Lung (tissue), 12 donors: ENCODE measurements around the gene OR52K2. TPM values are rescaled to one million over a fixed set of nuclear protein-coding genes. Genes with fewer than 3 reads are reported as not detected.

Experiments used
- ATAC-seq: fragments of 200-7000 bp; cut with Tn5 transposase; one replicate; pipeline ENCODE4 v1.9.1; 2020; ENCODE audit warnings: moderate number of reproducible peaks; ENCODE audit not compliant: insufficient read depth, low FRiP score
- DNase-seq, 3 donors: peaks; one replicate each; pipeline ENCODE4 v3.0.0-alpha.2; 2013 to 2017
- H3K27ac ChIP-seq, 2 donors: one replicate each; pipeline ENCODE4 v1.5.1; 2013; ENCODE audit warnings: mild to moderate bottlenecking in 2 of 2, moderate library complexity in 2 of 2, control low read depth in 1 of 2, inconsistent platforms in 1 of 2, low read depth in 1 of 2, low read length in 1 of 2
- H3K27me3 ChIP-seq, 3 donors: one replicate each; pipeline ENCODE4 v1.5.1; 2013; ENCODE audit warnings: low read length in 2 of 3; ENCODE audit not compliant: control insufficient read depth in 3 of 3, insufficient read depth in 3 of 3
- H3K36me3 ChIP-seq, 4 donors: one replicate each; pipeline ENCODE4 v1.5.1; 2013; ENCODE audit warnings: low read length in 4 of 4, mild to moderate bottlenecking in 1 of 4, moderate library complexity in 1 of 4; ENCODE audit not compliant: control insufficient read depth in 4 of 4, insufficient read depth in 4 of 4
- H3K4me1 ChIP-seq, 5 donors: one replicate each; pipeline ENCODE4 v1.5.1; 2013; ENCODE audit warnings: low read length in 5 of 5, mild to moderate bottlenecking in 2 of 5, moderate library complexity in 1 of 5; ENCODE audit not compliant: control insufficient read depth in 5 of 5, insufficient read depth in 5 of 5
- H3K4me3 ChIP-seq: one replicate; pipeline ENCODE4 v1.5.1; 2013; ENCODE audit warnings: mild to moderate bottlenecking, control low read depth, moderate library complexity
- H3K9ac ChIP-seq, 2 donors: one replicate each; pipeline ENCODE4 v1.5.1; 2013; ENCODE audit warnings: low read length in 2 of 2, control low read depth in 1 of 2; ENCODE audit not compliant: insufficient read depth in 1 of 2
- H3K9me3 ChIP-seq, 4 donors: one replicate each; pipeline ENCODE4 v1.5.1; 2013; ENCODE audit warnings: low read length in 3 of 4, mild to moderate bottlenecking in 1 of 4, moderate library complexity in 1 of 4; ENCODE audit not compliant: control insufficient read depth in 4 of 4, insufficient read depth in 3 of 4
- WGBS, 2 donors: extraction: QIAGEN DNeasy Blood & Tissue Kit; methylation state at CpG; one replicate each; pipeline ENCODE4 v1.1.7; 2013; 5-methylcytosine and 5-hydroxymethylcytosine counted together
- polyA plus RNA-seq, 2 donors: library from polyadenylated mRNA; stranded (reverse); fragments of 200-250 nt; gene quantifications; one replicate each; pipeline ENCODE4 v1.2.1, GENCODE V29; 2013
- total RNA-seq, 2 donors: library from RNA; depleted of rRNA in 1 of 2; stranded (reverse); fragments of >200 nt in 1 of 2; gene quantifications; one replicate each; pipeline ENCODE4 v1.2.1, GENCODE V29; 2014 to 2021
- TF ChIP-seq, protein P1 (sequence below): IDR thresholded peaks from 2 replicates; pipeline ENCODE4 v1.5.1; 2012; ENCODE audit warnings: mild to moderate bottlenecking; ENCODE audit errors: control extremely low read depth, extremely low read depth
- donor health status: control.
- donor health status: control.
- donor health status: Bipolar disorder and iron deficiency.
- donor health status: healthy.
- donor health status: DM: yes; HTN: yes; CAD: no.

OR52K2 gene
- total and polyA plus RNA-seq, 4 donors, result 0.06 to 0.67 TPM; not detected in 2

DNA sequence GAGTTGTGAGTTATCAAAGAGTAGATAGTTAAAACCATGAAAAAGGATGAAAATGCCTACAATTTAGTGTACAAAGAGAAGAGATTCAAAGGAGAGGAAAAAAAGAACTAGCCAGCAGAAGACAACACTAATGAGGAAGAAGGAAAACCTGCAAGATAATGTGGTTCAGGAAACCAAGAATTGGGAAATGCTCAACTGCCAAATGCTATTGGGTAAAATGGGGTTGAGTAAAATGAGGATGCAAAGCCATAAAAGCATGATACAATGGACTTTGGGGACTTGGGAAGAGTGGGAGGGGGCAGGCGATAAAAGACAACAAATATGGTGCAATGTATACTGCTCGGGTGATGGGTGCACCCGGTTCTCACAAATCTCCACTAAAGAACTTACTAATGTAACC is 7.6 kb upstream of the OR52K2 start:
- no peak overlapping the region for H3K4me3 ChIP-seq
- no peaks in the 10 kb centered on the region for H3K36me3 ChIP-seq
- TF ChIP-seq, protein P1, sequence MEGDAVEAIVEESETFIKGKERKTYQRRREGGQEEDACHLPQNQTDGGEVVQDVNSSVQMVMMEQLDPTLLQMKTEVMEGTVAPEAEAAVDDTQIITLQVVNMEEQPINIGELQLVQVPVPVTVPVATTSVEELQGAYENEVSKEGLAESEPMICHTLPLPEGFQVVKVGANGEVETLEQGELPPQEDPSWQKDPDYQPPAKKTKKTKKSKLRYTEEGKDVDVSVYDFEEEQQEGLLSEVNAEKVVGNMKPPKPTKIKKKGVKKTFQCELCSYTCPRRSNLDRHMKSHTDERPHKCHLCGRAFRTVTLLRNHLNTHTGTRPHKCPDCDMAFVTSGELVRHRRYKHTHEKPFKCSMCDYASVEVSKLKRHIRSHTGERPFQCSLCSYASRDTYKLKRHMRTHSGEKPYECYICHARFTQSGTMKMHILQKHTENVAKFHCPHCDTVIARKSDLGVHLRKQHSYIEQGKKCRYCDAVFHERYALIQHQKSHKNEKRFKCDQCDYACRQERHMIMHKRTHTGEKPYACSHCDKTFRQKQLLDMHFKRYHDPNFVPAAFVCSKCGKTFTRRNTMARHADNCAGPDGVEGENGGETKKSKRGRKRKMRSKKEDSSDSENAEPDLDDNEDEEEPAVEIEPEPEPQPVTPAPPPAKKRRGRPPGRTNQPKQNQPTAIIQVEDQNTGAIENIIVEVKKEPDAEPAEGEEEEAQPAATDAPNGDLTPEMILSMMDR, result no peak
- H3K4me1 ChIP-seq, result peaks cover 0 to 2% (median 0%) of the 10 kb centered on the region in 5 donors
- WGBS, 2 donors, result 37 to 70% methylated on average over 3 of the region's 3 CpGs
- H3K9me3 ChIP-seq, result no peaks in the 10 kb centered on the region
- ATAC-seq, result no peak
- H3K9ac ChIP-seq, result no peak overlapping the region
- no peak for DNase-seq
- H3K27ac ChIP-seq, result no peak overlapping the region
- no peaks in the 10 kb centered on the region for H3K27me3 ChIP-seq

DNA sequence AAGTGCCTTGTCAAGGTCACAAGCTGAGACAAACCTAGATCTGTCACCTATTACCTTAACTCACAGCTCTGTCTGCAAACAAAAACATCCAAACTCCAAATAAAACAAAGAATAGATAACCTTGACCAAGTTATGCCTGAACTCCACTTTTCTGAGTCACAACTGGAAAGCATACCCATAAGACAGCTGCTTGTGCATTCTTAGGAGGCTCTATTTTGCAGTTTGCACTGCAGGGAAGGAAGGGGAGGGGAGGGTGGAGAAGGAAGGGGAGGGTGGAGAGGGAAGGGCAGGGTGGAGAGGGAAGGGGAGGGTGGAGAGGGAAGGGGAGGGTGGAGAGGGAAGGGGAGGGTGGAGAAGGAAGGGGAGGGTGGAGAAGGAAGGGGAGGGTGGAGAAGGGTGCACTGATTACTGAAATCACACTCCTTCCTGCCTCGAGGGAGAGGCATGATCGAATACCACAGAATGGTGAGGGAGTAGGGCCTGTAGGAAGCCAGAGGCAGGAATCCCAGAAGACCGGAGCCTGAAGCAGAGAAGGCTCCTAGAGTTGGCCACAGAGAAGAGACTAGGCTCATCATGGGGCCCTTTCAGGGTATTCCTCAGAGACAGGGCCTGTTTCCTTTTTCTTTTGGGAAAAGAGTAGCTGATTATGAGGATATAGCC is 5.7 kb upstream of the OR52K2 start:
- TF ChIP-seq, protein P1, result no peak
- no peaks in the 10 kb centered on the region for H3K9me3 ChIP-seq
- ATAC-seq (no peak), DNase-seq (no peak)
- H3K4me3 ChIP-seq, result no peak overlapping the region
- peaks cover 0 to 2% (median 0%) of the 10 kb centered on the region in 5 donors for H3K4me1 ChIP-seq
- H3K36me3 ChIP-seq, result no peaks in the 10 kb centered on the region
- H3K9ac ChIP-seq, result no peak overlapping the region
- no peak overlapping the region for H3K27ac ChIP-seq
- H3K27me3 ChIP-seq, result no peaks in the 10 kb centered on the region
- WGBS, 2 donors, result 25 to 28% methylated on average over 3 of the region's 3 CpGs

DNA sequence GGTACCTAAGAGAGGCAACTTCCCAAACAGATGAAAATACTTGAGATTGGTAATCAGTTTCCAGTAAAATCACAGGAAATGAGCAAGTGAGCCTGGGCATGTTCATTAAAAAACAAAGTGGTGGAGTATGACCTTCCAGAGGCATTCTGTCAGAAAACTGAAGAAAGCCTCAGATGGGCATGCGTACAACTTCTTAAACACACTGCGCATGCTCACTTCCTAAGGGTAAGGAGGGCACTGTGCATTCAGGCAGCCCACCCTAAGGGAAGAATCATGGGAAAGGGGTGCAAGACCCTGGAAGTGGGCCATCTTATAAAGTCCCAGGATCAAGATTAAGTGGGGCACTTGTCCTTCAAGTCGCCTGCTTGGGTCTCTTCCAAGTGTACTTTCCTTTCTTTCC is 4.0 kb downstream of the OR52K2 start:
- peaks cover 0 to 2% (median 0%) of the 10 kb centered on the region in 4 donors for H3K9me3 ChIP-seq
- no peak overlapping the region for H3K4me3 ChIP-seq
- no peaks in the 10 kb centered on the region for H3K4me1 ChIP-seq
- ATAC-seq (no peak), DNase-seq (no peak)
- H3K27ac ChIP-seq, result no peak overlapping the region
- 80 to 92% methylated on average over 3 of the region's 3 CpGs for WGBS, 2 donors
- TF ChIP-seq, protein P1, result no peak
- H3K36me3 ChIP-seq, result no peaks in the 10 kb centered on the region
- H3K9ac ChIP-seq, result no peak overlapping the region
- H3K27me3 ChIP-seq, result no peaks in the 10 kb centered on the region

- H3K9me3 ChIP-seq, result peaks cover 0 to 2% (median 0%) of the 10 kb centered on the region in 4 donors
- no peak for ATAC-seq
- peaks cover 0 to 2% (median 0%) of the 10 kb centered on the region in 3 donors for H3K27me3 ChIP-seq
- H3K4me3 ChIP-seq, result no peak overlapping the region
- DNase-seq, result no peak
- H3K4me1 ChIP-seq, result no peaks in the 10 kb centered on the region
- H3K27ac ChIP-seq, result no peak overlapping the region
- no peaks in the 10 kb centered on the region for H3K36me3 ChIP-seq
- H3K9ac ChIP-seq, result no peak overlapping the region
- TF ChIP-seq, protein P1, result no peak
These were observed 4.9 kb downstream of the OR52K2 start for GRCh38 chr11:4454021-4454420.
